Smooth muscle cell (in vitro differentiated cells): Measurements from ENCODE around the gene EFNB2. TPM values are rescaled to one million over a fixed set of nuclear protein-coding genes. Genes with fewer than 3 reads are reported as not detected.

Experiments used
- DNase-seq: peaks from one replicate; lab custom pipeline; 2025; ENCODE audit not compliant: unreplicated experiment; lab: John Stamatoyannopoulos, UW
- H2AFZ ChIP-seq: fragments of 200-600 bp; sonication (generic); 2 replicates; pipeline ENCODE4 v1.6.0; 2016; ENCODE audit warnings: antibody characterized with exemption, low read depth, mild to moderate bottlenecking
- H3F3A ChIP-seq: fragments of 200-600 bp; sonication (generic); 2 replicates; pipeline ENCODE4 v1.6.0; 2017; ENCODE audit warnings: antibody characterized with exemption, low read depth
- H3K27ac ChIP-seq: fragments of 200-600 bp; sonication (generic); 2 replicates; pipeline ENCODE4 v1.5.1; 2016; ENCODE audit warnings: low read depth, mild to moderate bottlenecking
- H3K27me3 ChIP-seq: fragments of 200-600 bp; sonication (generic); 2 replicates; pipeline ENCODE4 v1.6.1; 2016; ENCODE audit warnings: low read depth, mild to moderate bottlenecking
- H3K36me3 ChIP-seq: fragments of 200-600 bp; sonication (generic); 2 replicates; pipeline ENCODE4 v1.5.1; 2016; ENCODE audit warnings: low read depth
- H3K4me1 ChIP-seq: fragments of 200-600 bp; sonication (generic); 2 replicates; pipeline ENCODE4 v1.5.1; 2016; ENCODE audit warnings: low read depth
- H3K4me2 ChIP-seq: fragments of 200-600 bp; sonication (generic); 2 replicates; pipeline ENCODE4 v1.6.0; 2016; ENCODE audit warnings: mild to moderate bottlenecking
- H3K4me3 ChIP-seq: fragments of 200-600 bp; sonication (generic); 2 replicates; pipeline ENCODE4 v1.5.1; 2016; ENCODE audit warnings: mild to moderate bottlenecking
- H3K79me2 ChIP-seq: fragments of 200-600 bp; sonication (generic); 2 replicates; pipeline ENCODE4 v1.6.0; 2016; ENCODE audit warnings: low read depth, mild to moderate bottlenecking
- H3K9ac ChIP-seq: fragments of 200-600 bp; sonication (generic); 2 replicates; pipeline ENCODE4 v1.6.0; 2016; ENCODE audit warnings: low read depth
- H3K9me3 ChIP-seq: fragments of 200-600 bp; sonication (generic); replicated peaks from 2 replicates; pipeline ENCODE4 v1.5.1; 2016; ENCODE audit warnings: low read depth
- H4K20me1 ChIP-seq: fragments of 200-600 bp; sonication (generic); 2 replicates; pipeline ENCODE4 v1.6.0; 2016; ENCODE audit warnings: low read depth
- CTCF ChIP-seq: fragments of 200-600 bp; sonication (generic); IDR thresholded peaks from 2 replicates; pipeline ENCODE4 v1.5.1; 2017; ENCODE audit warnings: borderline replicate concordance, mild to moderate bottlenecking, antibody characterized with exemption; ENCODE audit not compliant: insufficient read depth, poor library complexity, severe bottlenecking
- WGBS: methylation state at CpG from one replicate; pipeline ENCODE4 v1.1.7; 2016; ENCODE audit warnings: low lambda C conversion rate; 5-methylcytosine and 5-hydroxymethylcytosine counted together
- polyA plus RNA-seq: library from polyadenylated mRNA; unstranded; fragments of >200 nt; fragmentation: Nextera tagmentation; extraction: Ambion mirVana; gene quantifications from 2 replicates; pipeline ENCODE4 v1.2.1, GENCODE V29; 2016
- total RNA-seq: library from RNA; depleted of rRNA; stranded (reverse); fragments of >200 nt; gene quantifications from 2 replicates; pipeline ENCODE4 v1.2.3, GENCODE V29; 2014

EFNB2 gene
- total and polyA plus RNA-seq, 2 experiments from 2014 or later: 15.5 to 42.0 TPM

- Histone ChIP-seq H4K20me1 (peaks cover 16% of the 10 kb centered on the region), H3K27me3 (no peaks in the 10 kb centered on the region), H2AFZ (no peak overlapping the region), H3K4me2 (peak overlapping the region; percentile 37), H3K27ac (peak overlapping the region; percentile 61), H3F3A (peaks cover 4% of the 10 kb centered on the region), H3K9ac (no peak overlapping the region), H3K79me2 (peaks cover 99% of the 10 kb centered on the region), H3K4me3 (no peak overlapping the region), H3K9me3 (no peaks in the 10 kb centered on the region), H3K4me1 (peaks cover 46% of the 10 kb centered on the region), H3K36me3 (no peaks in the 10 kb centered on the region)
- no peak for DNase-seq
- 66% methylated on average over 12 of the region's 12 CpGs for WGBS
- TF ChIP-seq CTCF: peak; percentile 59
Observed at GRCh38 chr13:106520251-106521054, 15.0 kb downstream of the EFNB2 start.

- Histone ChIP-seq H4K20me1 (peaks cover 15% of the 10 kb centered on the region), H3K9ac (no peak overlapping the region), H3K36me3 (no peaks in the 10 kb centered on the region), H3K79me2 (peaks cover 98% of the 10 kb centered on the region), H3K4me2 (no peak overlapping the region), H3K4me1 (peaks cover 57% of the 10 kb centered on the region), H2AFZ (no peak overlapping the region), H3K9me3 (no peaks in the 10 kb centered on the region), H3K4me3 (no peak overlapping the region), H3F3A (peaks cover 4% of the 10 kb centered on the region), H3K27me3 (no peaks in the 10 kb centered on the region), H3K27ac (peak overlapping the region; percentile 61)
- no peak for DNase-seq
- no peak for TF ChIP-seq CTCF
- 95% methylated on average over 11 of the region's 11 CpGs for WGBS
Observed at GRCh38 chr13:106518512-106518911, 16.9 kb downstream of the EFNB2 start.

GRCh38 chr13:106517109-106517847, 18.2 kb downstream of the EFNB2 start:
- peak overlapping the region; percentile 0 for H3K27ac ChIP-seq
- 81% methylated on average over 4 of the region's 4 CpGs for WGBS
- no peak overlapping the region for H2AFZ ChIP-seq
- H3K4me2 ChIP-seq: no peak overlapping the region
- no peak for TF ChIP-seq CTCF
- H3K9me3 ChIP-seq: no peaks in the 10 kb centered on the region
- no peak for DNase-seq
- H4K20me1 ChIP-seq: peaks cover 5% of the 10 kb centered on the region
- H3K9ac ChIP-seq: no peak overlapping the region
- H3K4me1 ChIP-seq: peaks cover 57% of the 10 kb centered on the region
- no peak overlapping the region for H3K4me3 ChIP-seq
- H3K27me3 ChIP-seq: no peaks in the 10 kb centered on the region
- peaks cover 4% of the 10 kb centered on the region for H3F3A ChIP-seq
- no peaks in the 10 kb centered on the region for H3K36me3 ChIP-seq
- peaks cover 97% of the 10 kb centered on the region for H3K79me2 ChIP-seq
